K562 (cell line): ENCODE measurements around the gene FUCA2. TPM values are rescaled to one million over a fixed set of nuclear protein-coding genes. Genes with fewer than 3 reads are reported as not detected.

ENCODE experiments used
- CAMTA2 ChIP-seq: fragments of 250-450 bp; sonication (Bioruptor Pico); conservative IDR thresholded peaks from 2 replicates; pipeline ENCODE4 v1.5.1; 2022
- ETS2 ChIP-seq: IDR thresholded peaks from 2 replicates; pipeline ENCODE4 v1.6.1; 2016; ENCODE audit warnings: borderline replicate concordance, missing genetic modification characterization, mild to moderate bottlenecking, moderate library complexity, missing compliant biosample characterization; ENCODE audit not compliant: poor library complexity, severe bottlenecking
- FOXJ2 ChIP-seq: fragments of 200-800 bp; sonication (Bioruptor generic); IDR thresholded peaks from 2 replicates; pipeline ENCODE4 v1.6.1; 2016; ENCODE audit warnings: missing genetic modification characterization, missing compliant biosample characterization
- FOXM1 ChIP-seq, 2 experiments: fragments of 450-650 bp in 1 of 2; sonication (generic) in 1 of 2; formaldehyde crosslinking in 1 of 2; IDR thresholded peaks; 2 replicates each; pipeline versions ENCODE4 v1.6.1 to v1.9.0; 2017 to 2022; ENCODE audit warnings: low read depth in 2 of 2, mild to moderate bottlenecking in 2 of 2, missing genetic modification reagents in 1 of 2, moderate library complexity in 1 of 2
- NFIC ChIP-seq: fragments of 450-650 bp; IDR thresholded peaks from 2 replicates; pipeline ENCODE4 v1.6.1; 2017; ENCODE audit warnings: mild to moderate bottlenecking, inconsistent platforms
- SAP30 ChIP-seq: fragments of 200-600 bp; sonication (generic); IDR thresholded peaks from 2 replicates; pipeline ENCODE4 v1.6.1; 2012; ENCODE audit warnings: borderline replicate concordance, low read depth, mild to moderate bottlenecking, moderate library complexity, low read length, control low read depth, inconsistent platforms; ENCODE audit not compliant: insufficient read depth, poor library complexity, severe bottlenecking
- polyA plus RNA-seq, 8 experiments: library from polyadenylated mRNA; depleted of rRNA in 4 of 8; stranded (reverse) in 5 of 8; unstranded in 3 of 8; fragments of >200 nt; fragmentation: Nextera tagmentation in 2 of 8; fragmentation: Illumina TruSeq in 1 of 8; extraction: Ambion mirVana in 2 of 8; extraction: Trizol in 1 of 8; gene quantifications; 2 replicates each; pipeline versions ENCODE4 v1.2.1 to v1.2.3, GENCODE V29; 2011 to 2014; ENCODE audit warnings: inconsistent platforms in 1 of 8, missing spikeins in 1 of 8
- total RNA-seq, 7 experiments: library from RNA; depleted of rRNA in 6 of 7; stranded (reverse); fragments of >200 nt in 6 of 7; fragmentation: Illumina TruSeq in 2 of 7; extraction: Trizol in 2 of 7; gene quantifications; 2 replicates each; pipeline versions ENCODE4 v1.2.1 to v1.2.3, GENCODE V29; 2011 to 2021; ENCODE audit warnings: low replicate concordance in 1 of 7
- TF ChIP-seq, protein P1 (sequence below): sonication (generic); formaldehyde crosslinking; IDR thresholded peaks from 2 replicates; pipeline ENCODE4 v1.4.0; 2020; ENCODE audit warnings: mild to moderate bottlenecking, missing genetic modification reagents
- TF ChIP-seq, protein P2 (sequence below): fragments of 450-650 bp; IDR thresholded peaks from 2 replicates; pipeline ENCODE4 v1.6.1; 2016; ENCODE audit warnings: low read depth, mild to moderate bottlenecking, moderate library complexity
- TF ChIP-seq, protein P3 (sequence below): fragments of 250-450 bp; sonication (Bioruptor Pico); IDR thresholded peaks from 2 replicates; pipeline ENCODE4 v1.8.0; 2021; ENCODE audit warnings: borderline replicate concordance, mild to moderate bottlenecking, moderate library complexity; ENCODE audit not compliant: poor library complexity, severe bottlenecking
- TF ChIP-seq, protein P4 (sequence below): fragments of 200-800 bp; sonication (Bioruptor generic); IDR thresholded peaks from 2 replicates; pipeline ENCODE4 v1.6.1; 2017; ENCODE audit warnings: missing genetic modification characterization, missing compliant biosample characterization
- TF ChIP-seq, protein P5 (sequence below): fragments of 450-650 bp; IDR thresholded peaks from 2 replicates; pipeline ENCODE4 v1.6.1; 2018; ENCODE audit not compliant: partially characterized antibody
- TF ChIP-seq, protein P6 (sequence below): sonication (generic); formaldehyde crosslinking; IDR thresholded peaks from 2 replicates; pipeline ENCODE4 v1.8.0; 2022; ENCODE audit warnings: mild to moderate bottlenecking, low read depth, missing genetic modification reagents
- TF ChIP-seq, protein P7 (sequence below): fragments of 250-450 bp; sonication (Bioruptor Pico); IDR thresholded peaks from 2 replicates; pipeline ENCODE4 v1.5.0; 2021

The FUCA2 gene
- total and polyA plus RNA-seq, 9 of the 15 experiments (the other 6 are each of a cell fraction or from before 2014, with no cell fraction given), result 20.6 to 112 (median 79.3) TPM

DNA sequence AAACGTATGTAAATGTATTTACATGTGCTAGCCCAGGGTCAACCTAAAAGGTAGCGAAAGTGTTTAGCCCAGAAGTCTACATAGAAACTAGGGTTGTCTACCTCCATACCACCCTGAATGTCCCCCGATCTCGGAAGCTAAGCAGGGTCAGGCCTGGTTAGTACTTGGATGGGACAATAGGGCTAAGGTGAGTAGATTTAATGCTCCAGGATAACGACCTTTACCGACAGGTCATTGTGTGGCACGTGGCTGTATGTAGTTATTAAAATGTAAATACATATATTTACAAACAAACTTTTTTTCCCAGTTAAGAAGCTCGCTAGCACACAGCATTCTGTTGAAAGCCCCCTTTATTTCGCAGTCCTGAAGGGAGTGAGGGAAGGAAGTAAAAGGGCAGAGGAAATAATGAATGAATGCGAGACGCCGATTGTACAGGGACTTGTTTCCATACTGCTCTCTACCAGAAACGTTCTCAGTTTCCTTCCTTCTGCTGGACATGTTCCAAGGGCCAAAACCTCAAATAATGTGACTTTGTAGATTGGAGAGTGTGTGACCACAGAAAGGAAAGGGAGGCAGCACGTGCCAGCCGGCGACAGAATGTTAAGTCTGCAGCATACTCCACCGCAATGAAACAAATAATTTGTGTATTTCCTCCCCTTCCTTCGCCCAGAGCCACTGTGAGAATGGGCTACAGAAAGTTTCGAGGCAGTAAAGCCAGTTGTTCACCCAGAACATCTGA lies 61.6 kb downstream of the FUCA2 start (continued):
- TF ChIP-seq SAP30 (peak; percentile 56), ETS2 (tag) (no peak), NFIC (peak; percentile 65), FOXJ2 (tag) (no peak; the same call in 1 of the 2 replicates), FOXM1 (IDR thresholded peaks at IDR 0.05; ENCODE audit: low read depth) (no peak), FOXM1 (CRISPR knock-in tag; IDR thresholded peaks at IDR 0.05; ENCODE audit: low read depth) (no peak), CAMTA2 (no peak)
- TF ChIP-seq, protein P1, sequence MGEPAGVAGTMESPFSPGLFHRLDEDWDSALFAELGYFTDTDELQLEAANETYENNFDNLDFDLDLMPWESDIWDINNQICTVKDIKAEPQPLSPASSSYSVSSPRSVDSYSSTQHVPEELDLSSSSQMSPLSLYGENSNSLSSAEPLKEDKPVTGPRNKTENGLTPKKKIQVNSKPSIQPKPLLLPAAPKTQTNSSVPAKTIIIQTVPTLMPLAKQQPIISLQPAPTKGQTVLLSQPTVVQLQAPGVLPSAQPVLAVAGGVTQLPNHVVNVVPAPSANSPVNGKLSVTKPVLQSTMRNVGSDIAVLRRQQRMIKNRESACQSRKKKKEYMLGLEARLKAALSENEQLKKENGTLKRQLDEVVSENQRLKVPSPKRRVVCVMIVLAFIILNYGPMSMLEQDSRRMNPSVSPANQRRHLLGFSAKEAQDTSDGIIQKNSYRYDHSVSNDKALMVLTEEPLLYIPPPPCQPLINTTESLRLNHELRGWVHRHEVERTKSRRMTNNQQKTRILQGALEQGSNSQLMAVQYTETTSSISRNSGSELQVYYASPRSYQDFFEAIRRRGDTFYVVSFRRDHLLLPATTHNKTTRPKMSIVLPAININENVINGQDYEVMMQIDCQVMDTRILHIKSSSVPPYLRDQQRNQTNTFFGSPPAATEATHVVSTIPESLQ, result no peak
- TF ChIP-seq, protein P2, sequence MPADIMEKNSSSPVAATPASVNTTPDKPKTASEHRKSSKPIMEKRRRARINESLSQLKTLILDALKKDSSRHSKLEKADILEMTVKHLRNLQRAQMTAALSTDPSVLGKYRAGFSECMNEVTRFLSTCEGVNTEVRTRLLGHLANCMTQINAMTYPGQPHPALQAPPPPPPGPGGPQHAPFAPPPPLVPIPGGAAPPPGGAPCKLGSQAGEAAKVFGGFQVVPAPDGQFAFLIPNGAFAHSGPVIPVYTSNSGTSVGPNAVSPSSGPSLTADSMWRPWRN, result peak; percentile 51; the same call in 1 of the 2 replicates
- TF ChIP-seq, protein P3, sequence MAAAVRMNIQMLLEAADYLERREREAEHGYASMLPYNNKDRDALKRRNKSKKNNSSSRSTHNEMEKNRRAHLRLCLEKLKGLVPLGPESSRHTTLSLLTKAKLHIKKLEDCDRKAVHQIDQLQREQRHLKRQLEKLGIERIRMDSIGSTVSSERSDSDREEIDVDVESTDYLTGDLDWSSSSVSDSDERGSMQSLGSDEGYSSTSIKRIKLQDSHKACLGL, result no peak
- TF ChIP-seq, protein P4, sequence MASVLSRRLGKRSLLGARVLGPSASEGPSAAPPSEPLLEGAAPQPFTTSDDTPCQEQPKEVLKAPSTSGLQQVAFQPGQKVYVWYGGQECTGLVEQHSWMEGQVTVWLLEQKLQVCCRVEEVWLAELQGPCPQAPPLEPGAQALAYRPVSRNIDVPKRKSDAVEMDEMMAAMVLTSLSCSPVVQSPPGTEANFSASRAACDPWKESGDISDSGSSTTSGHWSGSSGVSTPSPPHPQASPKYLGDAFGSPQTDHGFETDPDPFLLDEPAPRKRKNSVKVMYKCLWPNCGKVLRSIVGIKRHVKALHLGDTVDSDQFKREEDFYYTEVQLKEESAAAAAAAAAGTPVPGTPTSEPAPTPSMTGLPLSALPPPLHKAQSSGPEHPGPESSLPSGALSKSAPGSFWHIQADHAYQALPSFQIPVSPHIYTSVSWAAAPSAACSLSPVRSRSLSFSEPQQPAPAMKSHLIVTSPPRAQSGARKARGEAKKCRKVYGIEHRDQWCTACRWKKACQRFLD (CRISPR knock-in tag), result no peak
- TF ChIP-seq, protein P5, sequence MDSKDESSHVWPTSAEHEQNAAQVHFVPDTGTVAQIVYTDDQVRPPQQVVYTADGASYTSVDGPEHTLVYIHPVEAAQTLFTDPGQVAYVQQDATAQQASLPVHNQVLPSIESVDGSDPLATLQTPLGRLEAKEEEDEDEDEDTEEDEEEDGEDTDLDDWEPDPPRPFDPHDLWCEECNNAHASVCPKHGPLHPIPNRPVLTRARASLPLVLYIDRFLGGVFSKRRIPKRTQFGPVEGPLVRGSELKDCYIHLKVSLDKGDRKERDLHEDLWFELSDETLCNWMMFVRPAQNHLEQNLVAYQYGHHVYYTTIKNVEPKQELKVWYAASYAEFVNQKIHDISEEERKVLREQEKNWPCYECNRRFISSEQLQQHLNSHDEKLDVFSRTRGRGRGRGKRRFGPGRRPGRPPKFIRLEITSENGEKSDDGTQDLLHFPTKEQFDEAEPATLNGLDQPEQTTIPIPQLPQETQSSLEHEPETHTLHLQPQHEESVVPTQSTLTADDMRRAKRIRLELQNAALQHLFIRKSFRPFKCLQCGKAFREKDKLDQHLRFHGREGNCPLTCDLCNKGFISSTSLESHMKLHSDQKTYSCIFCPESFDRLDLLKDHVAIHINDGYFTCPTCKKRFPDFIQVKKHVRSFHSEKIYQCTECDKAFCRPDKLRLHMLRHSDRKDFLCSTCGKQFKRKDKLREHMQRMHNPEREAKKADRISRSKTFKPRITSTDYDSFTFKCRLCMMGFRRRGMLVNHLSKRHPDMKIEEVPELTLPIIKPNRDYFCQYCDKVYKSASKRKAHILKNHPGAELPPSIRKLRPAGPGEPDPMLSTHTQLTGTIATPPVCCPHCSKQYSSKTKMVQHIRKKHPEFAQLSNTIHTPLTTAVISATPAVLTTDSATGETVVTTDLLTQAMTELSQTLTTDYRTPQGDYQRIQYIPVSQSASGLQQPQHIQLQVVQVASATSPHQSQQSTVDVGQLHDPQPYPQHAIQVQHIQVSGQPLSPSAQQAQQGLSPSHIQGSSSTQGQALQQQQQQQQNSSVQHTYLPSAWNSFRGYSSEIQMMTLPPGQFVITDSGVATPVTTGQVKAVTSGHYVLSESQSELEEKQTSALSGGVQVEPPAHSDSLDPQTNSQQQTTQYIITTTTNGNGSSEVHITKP, result no peak
- TF ChIP-seq, protein P6, sequence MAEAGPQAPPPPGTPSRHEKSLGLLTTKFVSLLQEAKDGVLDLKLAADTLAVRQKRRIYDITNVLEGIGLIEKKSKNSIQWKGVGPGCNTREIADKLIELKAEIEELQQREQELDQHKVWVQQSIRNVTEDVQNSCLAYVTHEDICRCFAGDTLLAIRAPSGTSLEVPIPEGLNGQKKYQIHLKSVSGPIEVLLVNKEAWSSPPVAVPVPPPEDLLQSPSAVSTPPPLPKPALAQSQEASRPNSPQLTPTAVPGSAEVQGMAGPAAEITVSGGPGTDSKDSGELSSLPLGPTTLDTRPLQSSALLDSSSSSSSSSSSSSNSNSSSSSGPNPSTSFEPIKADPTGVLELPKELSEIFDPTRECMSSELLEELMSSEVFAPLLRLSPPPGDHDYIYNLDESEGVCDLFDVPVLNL, result no peak
- TF ChIP-seq, protein P7, sequence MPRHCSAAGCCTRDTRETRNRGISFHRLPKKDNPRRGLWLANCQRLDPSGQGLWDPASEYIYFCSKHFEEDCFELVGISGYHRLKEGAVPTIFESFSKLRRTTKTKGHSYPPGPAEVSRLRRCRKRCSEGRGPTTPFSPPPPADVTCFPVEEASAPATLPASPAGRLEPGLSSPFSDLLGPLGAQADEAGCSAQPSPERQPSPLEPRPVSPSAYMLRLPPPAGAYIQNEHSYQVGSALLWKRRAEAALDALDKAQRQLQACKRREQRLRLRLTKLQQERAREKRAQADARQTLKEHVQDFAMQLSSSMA (CRISPR knock-in tag), result no peak
